ENCODE data around the gene PPDPF. TPM values are rescaled to one million over a fixed set of nuclear protein-coding genes. Genes with fewer than 3 reads are reported as not detected.

The PPDPF gene
- polyA plus RNA-seq, 1 donor (not counting 4 experiments of a cell fraction or from before 2014, with no cell fraction given) = 8.8 TPM

DNA sequence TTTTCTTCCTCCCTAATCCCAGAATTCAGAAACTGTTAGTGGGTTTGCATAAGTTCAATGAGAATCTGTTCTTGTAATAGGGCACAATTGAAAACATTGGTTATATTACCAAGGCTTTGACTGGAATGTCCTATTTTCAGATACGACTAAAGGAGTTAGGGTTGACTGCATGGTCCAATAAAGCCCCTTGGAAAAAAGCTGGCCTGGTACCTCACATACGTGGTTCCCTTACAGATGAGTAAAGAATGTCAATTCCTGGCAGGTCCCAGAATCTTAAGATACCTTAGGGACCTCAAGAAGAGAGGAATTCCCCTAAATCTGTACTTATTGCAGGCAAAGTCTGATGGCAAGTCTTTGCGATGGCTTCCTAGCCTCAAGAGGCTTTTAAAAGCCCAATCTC, 4.6 kb downstream of the PPDPF start:
- no peak overlapping the region for H3K4me2 ChIP-seq (ENCODE audit: control insufficient read depth, extremely low read depth, insufficient read depth, low read depth, low read length)
- peaks cover 6% of the 10 kb centered on the region for H3K4me1 ChIP-seq (ENCODE audit: control insufficient read depth, extremely low read depth, insufficient read depth, low read length)
- H3K27ac ChIP-seq (ENCODE audit: control insufficient read depth, insufficient read depth, low read length) = no peak overlapping the region

GRCh38 chr20:63525971-63526370, 5.4 kb downstream of the PPDPF start:
- Histone ChIP-seq H3K9me1 (ENCODE audit: control insufficient read depth, extremely low read depth, insufficient read depth, low read length) (no peaks in the 10 kb centered on the region), H3K27ac (ENCODE audit: control insufficient read depth, insufficient read depth, low read length) (no peak overlapping the region), H2AFZ (ENCODE audit: control insufficient read depth, low read length) (no peak overlapping the region), H3K9me3 (ENCODE audit: control insufficient read depth, low read depth, low read length) (peaks cover 6% of the 10 kb centered on the region), H4K20me1 (ENCODE audit: control insufficient read depth, extremely low read depth, insufficient read depth, low read length) (peaks cover 16% of the 10 kb centered on the region), H3K27me3 (ENCODE audit: control insufficient read depth, extremely low read depth, insufficient read depth, low read length) (no peaks in the 10 kb centered on the region), H3K4me1 (ENCODE audit: control insufficient read depth, extremely low read depth, insufficient read depth, low read length) (peaks cover 6% of the 10 kb centered on the region), H3K4me2 (ENCODE audit: control insufficient read depth, extremely low read depth, insufficient read depth, low read depth, low read length) (no peak overlapping the region), H3K79me2 (ENCODE audit: control insufficient read depth, insufficient read depth, low read length) (peaks cover 20% of the 10 kb centered on the region), H3K4me3 (ENCODE audit: control insufficient read depth in 2 of 3, extremely low read depth in 1 of 3, insufficient read depth in 2 of 3, low read depth in 1 of 3, low read length in 3 of 3) (no peak overlapping the region), H3K9ac (ENCODE audit: control insufficient read depth, extremely low read depth, insufficient read depth, low read length) (no peak overlapping the region), H3K36me3 (ENCODE audit: control insufficient read depth in 2 of 2, extremely low read depth in 1 of 2, insufficient read depth in 2 of 2, low read length in 2 of 2) (peaks cover 18 to 32% of the 10 kb centered on the region in 2 experiments)
- FAIRE-seq = no peak
- no peak for TF ChIP-seq CTCF (optimal IDR thresholded peaks at IDR 0.05 in 1 of 3, IDR thresholded peaks at IDR 0.05 in 1 of 3, conservative IDR thresholded peaks at IDR 0.05 in 1 of 3; ENCODE audit: extremely low read depth in 1 of 3, insufficient read depth in 2 of 3, low read length in 3 of 3)
- TF ChIP-seq EZH2 (IDR thresholded peaks at IDR 0.05; ENCODE audit: low read length) = no peak
- DNase-seq (ENCODE audit: low read depth, low spot score) = no peak
- dilution Hi-C loops (cut with MboI; ENCODE audit: extremely low pct_ligation_motif_present, low sequenced_read_pairs) = no loop called here

More for the DNA sequence above, 4.6 kb downstream of the PPDPF start:
- TF ChIP-seq CTCF (optimal IDR thresholded peaks at IDR 0.05 in 1 of 3, IDR thresholded peaks at IDR 0.05 in 1 of 3, conservative IDR thresholded peaks at IDR 0.05 in 1 of 3; ENCODE audit: extremely low read depth in 1 of 3, insufficient read depth in 2 of 3, low read length in 3 of 3) (no peak), EZH2 (IDR thresholded peaks at IDR 0.05; ENCODE audit: low read length) (no peak)
- Histone ChIP-seq H3K9me1 (ENCODE audit: control insufficient read depth, extremely low read depth, insufficient read depth, low read length) (no peaks in the 10 kb centered on the region), H3K27me3 (ENCODE audit: control insufficient read depth, extremely low read depth, insufficient read depth, low read length) (no peaks in the 10 kb centered on the region), H2AFZ (ENCODE audit: control insufficient read depth, low read length) (no peak overlapping the region), H4K20me1 (ENCODE audit: control insufficient read depth, extremely low read depth, insufficient read depth, low read length) (peaks cover 16% of the 10 kb centered on the region), H3K9ac (ENCODE audit: control insufficient read depth, extremely low read depth, insufficient read depth, low read length) (no peak overlapping the region), H3K36me3 (ENCODE audit: control insufficient read depth in 2 of 2, extremely low read depth in 1 of 2, insufficient read depth in 2 of 2, low read length in 2 of 2) (peaks cover 18 to 31% of the 10 kb centered on the region in 2 experiments), H3K9me3 (ENCODE audit: control insufficient read depth, low read depth, low read length) (peaks cover 6% of the 10 kb centered on the region), H3K79me2 (ENCODE audit: control insufficient read depth, insufficient read depth, low read length) (peaks cover 20% of the 10 kb centered on the region), H3K4me3 (ENCODE audit: control insufficient read depth in 2 of 3, extremely low read depth in 1 of 3, insufficient read depth in 2 of 3, low read depth in 1 of 3, low read length in 3 of 3) (no peak overlapping the region)
- no peak for FAIRE-seq
- no peak for DNase-seq (ENCODE audit: low read depth, low spot score)
- dilution Hi-C loops (cut with MboI; ENCODE audit: extremely low pct_ligation_motif_present, low sequenced_read_pairs) = no loop called here
